SW480 (cell line): ENCODE measurements around the gene CENPK.
"Not testable (repeated sequence)": the region's sequence is repeated elsewhere in the genome, so short reads cannot be mapped to it uniquely, and the experiment has no call there.

Source experiments
- DNase-seq: peaks from one replicate; pipeline ENCODE4 v3.0.0-alpha.2; 2016; ENCODE audit warnings: low spot score

Gene CENPK

DNA sequence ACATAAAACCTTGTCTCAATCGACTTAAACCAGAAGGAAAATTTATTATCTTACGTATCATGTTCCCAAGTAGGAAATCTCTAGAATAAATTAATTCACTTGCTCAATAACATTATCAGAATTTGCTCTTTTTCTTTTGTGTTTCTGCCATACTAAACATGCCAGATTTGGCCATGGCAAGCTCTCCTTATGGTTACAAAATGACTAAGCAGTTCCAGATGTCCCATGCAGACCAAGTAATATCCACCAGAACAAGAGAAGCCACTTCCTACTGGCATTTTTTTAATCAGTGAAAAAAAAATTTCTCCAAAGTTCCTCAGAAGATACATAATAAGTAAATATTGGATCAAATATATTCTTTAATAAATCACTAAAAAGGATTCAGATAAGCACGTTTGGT, 56.0 kb downstream of the CENPK start:
- DNase-seq = no peak

DNA sequence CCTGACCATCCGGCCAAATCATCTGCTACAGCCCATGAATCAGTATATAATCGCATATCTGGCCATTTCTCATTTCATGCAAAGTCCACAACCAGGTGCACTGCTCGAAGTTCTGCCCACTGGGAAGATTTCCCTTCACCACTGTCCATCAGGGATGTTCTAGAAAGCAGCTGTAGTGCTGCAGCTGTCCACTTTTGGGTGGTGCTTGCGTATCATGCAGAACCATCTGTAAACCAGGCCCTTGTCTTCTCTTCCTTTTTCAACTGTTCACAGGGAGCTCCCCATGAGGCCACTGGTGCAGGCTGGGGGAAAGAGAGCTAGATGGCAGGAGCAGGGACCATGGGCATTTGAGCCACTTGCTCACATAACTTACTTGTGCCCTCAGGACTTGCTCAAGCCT, 73.8 kb downstream of the CENPK start:
- DNase-seq = no peak

DNA sequence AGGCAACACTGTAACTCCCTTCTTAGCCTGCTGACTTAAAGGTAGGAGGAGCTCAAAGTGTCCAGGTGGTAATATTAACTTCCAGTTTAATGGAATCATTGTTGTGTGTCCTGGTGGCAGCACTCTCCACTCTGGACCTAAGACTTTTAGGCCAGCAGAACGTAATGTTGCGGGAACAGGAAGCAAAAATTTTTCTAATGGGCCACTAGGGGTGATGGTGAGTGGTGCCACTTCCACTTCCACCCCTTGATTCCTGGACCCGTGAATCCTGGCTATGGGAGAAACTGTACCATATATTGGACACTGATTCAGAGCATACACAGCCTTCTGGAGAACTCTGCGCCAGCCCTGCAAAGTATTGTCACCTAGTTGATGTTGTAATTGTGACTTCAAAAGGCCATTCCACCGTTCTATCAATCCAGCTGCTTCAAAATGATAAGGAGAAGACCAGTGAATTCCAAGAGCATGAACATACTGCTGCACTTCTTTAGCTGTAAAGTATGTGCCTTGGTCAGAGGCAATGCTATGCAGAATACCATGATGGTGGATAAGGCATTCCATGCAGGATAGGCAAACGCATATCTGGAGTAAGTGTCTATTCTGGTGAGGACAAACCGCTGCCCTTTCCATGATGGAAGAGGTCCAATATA, 74.8 kb downstream of the CENPK start:
- DNase-seq = not testable (repeated sequence)

DNA sequence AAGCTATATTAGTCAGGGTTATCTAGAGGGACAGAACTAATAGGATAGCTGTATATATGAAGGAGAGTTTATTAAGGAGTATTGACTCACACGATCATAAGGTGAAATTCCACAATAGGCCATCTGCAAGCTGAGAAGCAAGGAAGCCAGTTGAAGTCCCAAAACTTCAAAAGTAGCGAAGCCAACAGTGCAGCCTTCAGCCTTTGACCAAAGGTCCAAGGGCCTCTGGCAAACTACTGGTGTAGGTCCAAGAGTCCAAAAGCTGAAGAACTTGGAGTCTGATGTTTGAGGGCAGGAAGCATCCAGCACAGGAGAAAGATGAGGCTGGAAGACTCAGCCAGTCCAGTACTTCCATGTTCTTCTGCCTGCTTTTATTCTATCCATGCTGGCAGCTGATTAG, 76.2 kb downstream of the CENPK start:
- not testable (repeated sequence) for DNase-seq

DNA sequence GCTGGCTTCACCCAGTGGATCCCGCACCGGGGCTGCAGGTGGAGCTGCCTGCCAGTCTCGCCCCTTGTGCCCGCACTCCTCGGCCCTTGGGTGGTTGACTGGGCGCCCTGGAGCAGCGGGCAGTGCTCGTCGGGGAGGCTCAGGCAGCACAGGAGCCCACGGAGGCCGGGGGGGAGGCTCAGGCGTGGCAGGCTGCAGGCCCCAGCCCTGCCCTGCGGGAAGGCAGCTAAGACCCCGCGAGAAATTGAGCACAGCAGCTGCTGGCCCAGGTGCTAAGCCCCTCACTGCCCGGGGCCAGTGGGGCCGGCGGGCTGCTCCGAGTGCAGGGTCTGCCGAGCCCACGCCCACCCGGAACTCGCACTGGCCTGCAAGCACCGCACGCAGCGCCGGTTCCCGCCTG, 77.6 kb downstream of the CENPK start:
- DNase-seq = no peak

DNA sequence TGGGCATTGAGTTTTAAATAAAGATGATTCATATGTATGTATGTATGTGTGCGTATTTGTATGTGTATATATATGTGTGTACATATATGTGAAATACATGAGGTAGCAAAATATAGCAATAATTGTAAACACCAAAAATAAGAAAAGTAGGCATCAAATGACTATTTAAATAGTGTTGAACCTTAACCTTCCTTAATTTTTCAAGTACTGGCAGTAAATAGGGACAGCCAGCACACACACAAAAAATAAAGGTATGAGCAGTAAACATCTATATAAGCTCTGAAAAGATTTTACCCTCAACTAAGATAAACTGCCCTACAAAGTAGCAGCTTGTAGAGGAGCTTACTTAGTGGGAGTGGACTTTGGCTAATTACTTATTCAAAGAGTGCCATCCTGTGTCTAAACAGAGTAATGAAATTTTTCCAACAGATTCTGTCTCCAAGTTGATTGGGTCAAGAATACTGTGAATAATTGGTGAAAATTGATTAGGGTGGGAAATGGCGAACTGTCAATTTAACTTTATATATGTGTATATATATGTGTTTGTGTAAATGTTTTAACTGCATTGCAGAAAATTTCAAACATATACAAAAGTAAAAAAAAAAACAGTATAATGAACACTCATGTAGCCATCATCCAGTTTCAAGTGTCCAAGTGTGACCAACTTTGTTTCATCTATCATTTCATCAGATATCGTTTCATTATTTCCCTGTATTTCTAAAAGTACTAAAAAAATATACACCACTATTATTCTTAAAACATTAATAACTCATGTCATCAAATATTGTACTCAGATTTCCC, 79.2 kb downstream of the CENPK start:
- peak; percentile 77 for DNase-seq

DNA sequence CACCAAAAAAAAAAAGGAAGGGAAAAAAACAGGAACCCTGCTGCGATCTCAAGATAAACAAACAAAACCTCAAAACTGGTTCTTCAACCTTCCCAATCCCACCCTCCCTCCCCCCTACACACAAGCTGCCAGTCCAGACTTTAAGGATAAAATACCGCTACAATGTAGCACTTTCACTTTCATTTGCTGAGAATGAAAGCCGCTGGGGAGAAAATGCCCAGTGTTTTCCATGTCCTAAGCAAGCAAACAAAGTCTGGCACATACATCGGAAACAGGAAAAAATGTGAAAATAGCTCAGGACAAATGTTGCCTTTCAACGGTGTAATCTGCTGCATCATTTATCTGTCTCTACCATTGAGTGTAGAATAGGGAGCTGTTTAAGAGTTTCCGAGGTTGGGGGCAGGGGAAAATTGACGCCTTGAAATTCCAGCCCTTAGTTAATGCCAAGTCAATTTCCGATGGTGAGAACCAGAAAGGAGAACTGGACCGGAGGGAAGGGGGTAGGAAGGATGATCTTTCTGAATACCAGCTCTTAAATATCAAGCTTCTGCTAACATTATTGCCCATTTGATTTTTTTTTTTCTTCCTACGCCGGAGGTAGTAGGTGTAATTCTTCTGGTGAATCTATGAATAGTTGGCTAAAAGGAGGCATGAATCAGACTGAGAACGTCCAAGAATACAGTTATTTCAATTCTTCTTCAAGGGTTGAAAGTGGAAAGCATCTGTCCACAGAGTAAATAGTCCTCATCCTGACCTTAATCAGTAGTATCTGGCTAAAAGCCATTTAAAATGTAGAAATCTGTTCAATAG, 80.0 kb downstream of the CENPK start:
- DNase-seq = peak; percentile 25

DNA sequence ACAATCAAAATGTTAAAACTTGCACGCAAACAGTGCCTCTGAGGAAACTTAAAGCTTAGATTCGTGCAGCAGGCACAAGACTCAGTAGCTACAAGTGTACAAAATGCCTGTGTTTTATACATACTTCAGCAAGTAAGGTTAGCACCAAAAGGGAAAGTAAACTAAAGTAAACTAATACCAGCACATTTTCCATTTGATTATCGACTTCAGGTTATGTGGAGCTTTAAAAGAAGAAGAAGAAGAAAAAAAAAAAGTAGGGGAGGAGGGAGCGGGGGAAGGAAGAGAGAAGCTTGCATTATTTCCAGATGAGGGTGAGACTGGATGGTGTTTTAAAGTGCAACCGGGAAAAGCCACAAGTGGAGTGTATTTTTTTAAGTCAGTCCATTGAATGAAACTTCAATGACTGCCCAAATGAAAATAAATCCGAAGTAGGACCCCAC, 80.7 kb downstream of the CENPK start:
- peak; percentile 31 for DNase-seq

DNA sequence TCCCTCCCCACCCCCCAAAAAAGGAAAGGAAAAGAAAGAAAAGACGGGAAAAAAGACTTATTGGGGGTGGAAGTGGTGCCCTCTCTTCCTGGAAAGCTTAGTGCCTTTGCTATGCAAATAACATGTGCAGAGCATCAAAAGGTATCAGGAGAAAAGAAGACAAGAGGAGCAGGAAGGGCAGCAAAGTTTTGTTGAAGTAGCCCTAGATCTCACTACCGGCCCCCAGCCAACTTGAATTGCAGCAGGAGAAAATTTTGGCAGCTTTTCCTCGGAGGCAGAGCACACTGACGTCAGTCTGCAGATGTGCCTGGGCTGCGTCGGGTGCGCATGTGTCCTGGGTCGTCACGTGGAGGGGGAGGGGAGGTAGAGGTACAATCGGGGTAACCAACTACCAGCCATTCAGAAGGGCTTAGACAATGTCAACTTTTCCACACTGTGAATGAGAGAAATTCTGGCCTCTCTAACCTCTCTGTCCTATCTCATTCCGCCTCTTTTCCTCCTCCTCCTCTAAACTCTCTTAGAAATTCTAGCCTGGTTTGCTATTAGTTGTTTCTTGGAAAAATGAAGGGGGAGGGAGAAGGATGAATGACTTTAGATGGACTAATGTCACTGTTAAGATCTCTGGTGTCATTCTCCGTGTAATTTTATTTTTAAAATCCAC, 81.2 kb downstream of the CENPK start, which contains the start of gene ADAMTS6:
ADAMTS6 (minus strand) TSS at position 286 of the 661 bp plus-strand sequence. CDS start 8,247 bp downstream, outside the sequence.
- DNase-seq = peak; percentile 59

DNA sequence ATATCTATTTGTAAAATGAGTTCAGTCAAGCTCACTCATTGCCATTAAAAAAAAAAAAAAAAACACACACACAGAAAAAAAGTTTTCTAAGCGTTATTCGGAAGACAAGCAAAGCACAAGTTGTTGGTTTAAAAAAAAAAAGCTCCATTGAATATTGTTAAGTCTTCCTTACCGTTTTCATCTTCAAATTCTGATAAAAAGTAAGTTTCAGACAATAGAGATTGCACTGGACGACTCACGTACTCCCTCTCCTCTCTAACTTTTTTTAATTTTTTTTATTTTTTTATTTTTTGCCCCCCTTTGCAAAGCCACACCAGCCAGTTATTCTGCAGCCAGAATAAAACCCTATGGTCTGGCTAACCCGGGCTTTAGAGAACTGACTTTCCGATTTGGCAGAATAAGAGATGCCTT, 81.8 kb downstream of the CENPK start:
- no peak for DNase-seq

DNA sequence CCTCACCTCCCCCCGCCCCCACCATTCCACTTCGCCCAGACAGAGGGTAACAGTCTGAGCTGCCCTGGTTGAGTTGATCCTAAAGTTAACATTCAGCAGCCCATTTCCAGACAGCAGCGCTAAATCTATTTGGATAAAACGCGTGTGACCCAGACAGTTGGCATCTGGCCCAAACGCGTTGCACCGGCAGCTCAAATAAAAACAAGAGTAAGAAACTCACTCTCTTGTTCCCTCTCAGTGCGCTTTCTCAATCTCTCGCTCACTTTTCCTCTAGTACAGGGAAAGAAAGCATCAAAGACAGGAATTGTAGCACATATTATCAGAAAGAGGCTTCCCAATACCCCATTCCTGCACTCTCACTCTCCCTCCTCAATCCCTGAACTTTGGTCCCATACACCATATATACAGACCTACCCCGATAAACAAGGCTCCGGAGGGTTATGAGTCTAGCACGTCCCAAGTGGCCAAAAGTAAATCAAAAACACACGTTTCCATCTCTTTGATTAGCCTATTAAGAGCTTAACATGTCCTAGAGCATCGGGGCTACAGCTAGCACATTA, 82.6 kb downstream of the CENPK start:
- peak; percentile 41 for DNase-seq

DNA sequence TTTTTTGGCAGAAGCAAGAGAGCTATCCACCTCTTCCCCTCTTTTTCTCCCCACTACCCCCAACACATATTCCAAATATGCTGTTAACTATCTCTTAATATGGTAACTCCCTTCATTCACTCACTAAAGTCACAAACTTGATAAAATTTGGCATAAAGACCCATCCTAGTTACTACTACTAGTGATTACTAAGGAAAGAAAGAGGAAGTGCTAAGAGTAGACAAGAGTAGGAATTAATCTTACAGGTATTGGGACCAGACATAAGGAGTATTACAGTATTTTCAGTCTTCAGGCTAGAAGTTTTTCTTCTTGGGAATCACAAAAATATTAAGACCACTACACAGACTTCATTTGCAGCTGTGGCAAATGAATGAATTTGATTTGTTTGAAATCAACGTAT, 83.4 kb downstream of the CENPK start:
- no peak for DNase-seq

DNA sequence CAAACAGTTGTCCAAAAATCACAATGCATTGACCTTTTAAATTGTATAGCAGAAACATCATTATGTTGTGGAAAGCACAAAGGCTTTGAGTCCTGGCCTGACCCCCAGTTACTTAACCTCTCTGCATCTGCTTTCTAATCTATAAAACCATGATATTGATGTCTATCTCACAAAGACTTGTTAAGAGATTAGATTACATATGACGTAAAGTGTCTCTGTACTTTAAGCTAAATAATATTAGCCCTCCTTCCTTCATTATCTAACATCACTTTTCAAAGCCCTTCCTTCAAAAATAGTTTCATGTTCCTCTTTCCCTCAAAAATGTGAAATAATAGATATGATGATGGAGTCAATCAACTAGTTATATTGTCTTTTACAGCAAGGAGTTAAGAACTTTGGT, 84.6 kb downstream of the CENPK start:
- no peak for DNase-seq

DNA sequence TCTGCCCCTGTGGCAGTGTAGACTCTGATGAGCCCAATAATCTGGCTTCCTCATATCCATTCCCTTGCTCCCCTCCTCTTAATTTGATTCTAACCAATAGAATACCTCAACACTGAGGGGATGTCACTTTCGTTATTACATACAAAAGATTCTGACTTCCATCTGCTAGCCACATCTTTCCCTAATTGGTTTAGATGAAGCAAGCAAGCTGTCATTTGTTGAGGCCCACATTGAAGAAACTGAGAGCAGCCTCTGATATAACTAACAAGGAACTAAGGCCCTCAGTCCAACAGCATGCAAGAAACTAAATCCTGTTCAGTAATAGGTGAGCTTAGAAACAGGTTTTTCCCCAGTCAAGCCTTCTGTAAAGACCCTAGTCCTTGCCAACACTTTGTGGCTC, 87.1 kb downstream of the CENPK start:
- DNase-seq = no peak

DNA sequence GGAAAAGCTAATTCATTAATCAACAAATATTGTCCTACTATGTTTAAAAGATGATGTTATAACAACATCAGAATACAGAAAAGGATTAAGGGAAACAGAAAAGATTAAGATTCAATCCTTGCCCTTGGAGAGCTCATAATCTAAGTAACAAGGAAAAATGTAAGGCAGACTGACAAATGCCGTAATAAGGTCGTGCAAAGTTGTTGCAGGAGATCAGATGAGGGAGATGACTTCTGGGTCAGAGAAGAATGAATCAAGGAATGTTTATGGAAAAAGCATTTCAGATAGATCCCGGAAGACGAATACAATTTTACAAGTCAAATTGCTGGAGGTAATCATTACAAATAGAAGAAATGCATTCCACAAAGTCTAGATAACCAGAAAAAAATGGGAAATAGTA, 87.6 kb downstream of the CENPK start:
- DNase-seq = no peak

DNA sequence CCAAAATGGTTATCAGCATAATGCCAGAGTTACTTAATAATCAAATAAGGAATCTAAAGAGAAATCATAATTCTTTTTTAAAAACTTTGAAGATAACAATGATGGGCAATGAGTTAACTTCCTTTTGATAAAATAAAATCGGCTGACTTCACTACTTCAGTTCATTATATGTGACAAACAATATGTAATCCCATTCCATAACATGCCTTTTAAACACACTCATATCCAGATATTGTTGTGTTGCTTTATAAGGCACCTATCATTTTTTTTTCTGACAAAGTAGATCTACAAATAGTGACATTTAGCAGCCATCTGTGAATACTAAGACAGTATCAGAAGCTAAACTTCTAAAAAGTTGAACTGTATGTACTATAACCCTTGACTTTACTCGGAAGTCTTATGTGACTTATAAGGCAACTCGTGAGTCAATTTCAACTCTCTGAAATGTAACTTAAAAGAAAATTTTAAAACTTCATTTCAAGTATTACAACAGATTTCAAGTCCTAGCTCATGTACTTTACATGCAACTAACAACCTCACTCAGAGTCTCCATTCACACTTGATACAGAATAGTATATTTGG, 88.7 kb downstream of the CENPK start:
- no peak for DNase-seq

DNA sequence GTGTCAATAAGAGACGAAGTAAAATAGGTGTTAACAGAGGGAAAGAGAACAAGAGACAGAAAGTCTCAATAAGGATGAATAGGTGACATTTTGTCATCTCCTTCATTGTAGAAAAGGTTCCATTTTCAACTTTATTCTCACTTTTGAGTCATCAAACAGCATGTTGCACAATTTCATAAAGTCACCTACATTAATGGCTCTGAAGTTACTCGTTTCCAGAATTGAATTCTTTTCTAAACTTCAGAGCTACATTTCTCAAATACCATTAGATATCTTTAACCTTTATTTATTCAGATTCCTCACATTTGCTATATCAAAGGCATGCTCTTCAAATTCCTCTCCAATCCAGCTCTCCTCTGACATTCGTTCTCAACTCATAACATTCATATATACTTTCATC, 94.3 kb downstream of the CENPK start:
- DNase-seq = no peak
